NCI-H2196 treated with DMSO at 0.1 percent for 48 hours (cell line): Measurements from ENCODE around the gene DDIAS.
"Not testable (repeated sequence)": the region's sequence is repeated elsewhere in the genome, so short reads cannot be mapped to it uniquely, and the experiment has no call there.

Experiments used
- DNase-seq: peaks from one replicate; lab custom pipeline; 2025; ENCODE audit not compliant: unreplicated experiment; lab: John Stamatoyannopoulos, UW

Gene DDIAS

GRCh38 chr11:82967381-82967780, 65.8 kb downstream of the DDIAS start:
- DNase-seq: no peak

- DNase-seq: no peak
Measured at GRCh38 chr11:82969811-82970210, 68.3 kb downstream of the DDIAS start.

GRCh38 chr11:82970507-82971083, 69.1 kb downstream of the DDIAS start:
- not testable (repeated sequence) for DNase-seq

- not testable (repeated sequence) for DNase-seq
Measured at GRCh38 chr11:82971519-82971946, 70.0 kb downstream of the DDIAS start.

GRCh38 chr11:82972103-82972502, 70.6 kb downstream of the DDIAS start:
- DNase-seq: no peak

DNA sequence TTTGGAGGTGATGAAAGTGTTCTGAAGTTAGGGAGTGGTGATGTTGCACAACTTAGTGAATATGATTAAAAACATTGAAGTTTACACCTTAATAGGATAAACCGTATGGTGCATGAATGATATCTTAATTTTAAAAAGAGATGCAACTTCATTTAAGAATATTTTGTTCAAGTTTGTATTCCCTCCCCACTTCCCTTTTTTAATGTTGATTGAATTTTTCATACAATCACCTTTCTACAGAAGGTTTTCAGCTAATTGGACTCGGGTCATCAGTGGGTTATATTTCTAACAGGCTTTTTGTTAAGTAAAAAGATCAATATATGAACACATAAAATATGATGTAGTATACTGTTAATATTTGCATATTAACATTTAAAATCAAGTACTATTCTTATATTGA, 72.6 kb downstream of the DDIAS start:
- no peak for DNase-seq

GRCh38 chr11:82974851-82975250, 73.3 kb downstream of the DDIAS start:
- no peak for DNase-seq

DNA sequence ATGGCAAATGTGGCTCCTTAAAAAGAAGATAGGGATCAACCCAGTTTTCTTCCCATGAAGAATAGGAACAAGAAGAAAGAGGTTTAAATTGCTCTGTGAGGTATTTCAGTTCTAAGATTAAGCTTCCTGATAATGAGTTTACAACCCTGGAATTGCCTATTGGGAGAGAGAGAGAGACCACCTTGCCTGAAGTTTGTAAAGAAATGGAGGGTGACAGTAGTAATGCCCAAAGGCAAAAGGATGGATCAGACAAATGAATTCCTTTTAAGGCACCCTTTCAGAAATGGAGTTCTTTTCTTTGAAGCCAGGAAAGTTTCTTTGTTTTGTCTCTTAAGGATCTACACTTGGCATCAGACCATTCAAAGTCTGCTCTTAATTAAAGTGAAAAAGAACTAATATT, 74.3 kb downstream of the DDIAS start:
- no peak for DNase-seq

- DNase-seq: no peak
Measured at GRCh38 chr11:82976786-82977185, 75.2 kb downstream of the DDIAS start.

- no peak for DNase-seq
Measured at GRCh38 chr11:82978422-82979099, 77.0 kb downstream of the DDIAS start.

GRCh38 chr11:82979824-82980223, 78.3 kb downstream of the DDIAS start:
- no peak for DNase-seq

GRCh38 chr11:82980292-82980691, 78.8 kb downstream of the DDIAS start:
- DNase-seq: no peak

DNA sequence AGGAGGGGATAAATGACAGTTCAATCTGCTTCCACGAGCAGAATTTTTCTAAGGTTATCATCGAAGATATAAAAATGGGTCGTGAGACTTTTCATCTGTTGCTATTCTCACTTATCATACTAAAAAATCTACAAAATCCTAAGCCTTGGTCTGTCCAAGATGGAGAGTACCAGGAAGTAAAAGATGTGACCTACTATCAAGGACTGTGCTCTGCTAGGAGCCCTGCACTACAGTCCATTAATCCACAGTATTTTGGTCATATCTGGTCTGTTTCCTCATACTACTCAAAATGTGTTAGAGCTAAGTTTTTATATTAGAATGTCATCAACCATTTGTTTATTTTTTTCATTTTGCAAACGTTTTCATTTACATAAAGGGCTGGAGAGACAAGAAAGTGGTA, 79.4 kb downstream of the DDIAS start:
- no peak for DNase-seq

DNA sequence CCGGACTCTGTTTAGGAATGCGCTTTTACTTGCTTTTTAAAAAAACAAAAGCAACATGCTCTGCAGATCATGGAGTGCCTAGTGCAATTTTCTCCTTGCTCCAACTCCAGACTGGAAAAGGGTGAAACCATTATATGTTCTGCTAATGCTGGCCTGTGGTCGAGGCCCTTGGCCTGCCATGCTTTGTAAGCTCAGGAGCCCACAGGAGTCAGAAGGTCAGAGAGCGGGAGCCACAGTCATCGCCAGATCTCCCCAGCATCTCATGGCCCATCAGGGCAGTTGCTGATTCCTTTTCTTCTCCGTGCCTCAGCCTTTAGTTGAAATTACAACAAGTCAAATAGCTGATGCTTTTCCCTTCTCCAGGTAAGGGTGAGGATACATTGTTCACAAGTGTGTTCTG, 80.3 kb downstream of the DDIAS start:
- DNase-seq: no peak
